A549 (cell line): ENCODE data around the gene CFAP70.
A peak's percentile ranks its signal among the peaks of the same experiment; 100 is the strongest.

Experiments used
- BHLHE40 ChIP-seq: IDR thresholded peaks from 2 replicates; pipeline ENCODE4 v1.6.1; 2012; ENCODE audit warnings: low read depth, low read length, inconsistent platforms
- CBX8 ChIP-seq: fragments of 200-600 bp; sonication (generic); IDR thresholded peaks from 2 replicates; pipeline ENCODE4 v1.6.1; 2016
- EP300 ChIP-seq, 2 experiments: fragments of >200 bp; sonication (Bioruptor Twin); formaldehyde crosslinking; IDR thresholded peaks; 2 replicates in 1 of 2; 3 replicates in 1 of 2; pipeline ENCODE4 v1.6.1; 2016 to 2017
- HDAC2 ChIP-seq: fragments of 200-600 bp; sonication (generic); IDR thresholded peaks from 2 replicates; pipeline ENCODE4 v1.6.1; 2016
- HOXA7 ChIP-seq: fragments of 250-450 bp; sonication (Bioruptor Pico); IDR thresholded peaks from 2 replicates; pipeline ENCODE4 v1.5.0; 2020; ENCODE audit warnings: mild to moderate bottlenecking, moderate library complexity
- POLR2A ChIP-seq: IDR thresholded peaks from 2 replicates; pipeline ENCODE4 v1.6.1; 2012; ENCODE audit warnings: mild to moderate bottlenecking, low read length
- POLR2AphosphoS2 ChIP-seq: conservative IDR thresholded peaks from 2 replicates; pipeline ENCODE4 v1.6.1; 2012; ENCODE audit warnings: low read length, improper control_type of control experiment, inconsistent platforms
- RAD21 ChIP-seq, 2 experiments: fragments of >200 bp in 1 of 2; sonication (Bioruptor Twin) in 1 of 2; formaldehyde crosslinking in 1 of 2; IDR thresholded peaks in 1 of 2; conservative IDR thresholded peaks in 1 of 2; 2 replicates in 1 of 2; 3 replicates in 1 of 2; pipeline ENCODE4 v1.6.1; 2012 to 2018; ENCODE audit warnings: inconsistent platforms in 1 of 2
- RFX5 ChIP-seq: fragments of 450-650 bp; IDR thresholded peaks from 2 replicates; pipeline ENCODE4 v1.7.1; 2014; ENCODE audit warnings: antibody characterized with exemption, mild to moderate bottlenecking, moderate library complexity
- RNF2 ChIP-seq: fragments of 200-600 bp; sonication (generic); IDR thresholded peaks from 2 replicates; pipeline ENCODE4 v1.6.1; 2016; ENCODE audit warnings: low read depth, mild to moderate bottlenecking, antibody characterized with exemption, moderate library complexity, borderline replicate concordance
- ZFP36 ChIP-seq: fragments of 450-650 bp; IDR thresholded peaks from 2 replicates; pipeline ENCODE4 v1.6.1; 2014; ENCODE audit warnings: borderline replicate concordance; ENCODE audit not compliant: partially characterized antibody
- TF ChIP-seq, protein P1 (sequence below): fragments of 200-600 bp; sonication (generic); IDR thresholded peaks from 2 replicates; pipeline ENCODE4 v1.6.1; 2016; ENCODE audit warnings: antibody characterized with exemption, mild to moderate bottlenecking, moderate library complexity
- TF ChIP-seq, protein P2 (sequence below): fragments of 250-450 bp; sonication (Bioruptor Pico); IDR thresholded peaks from 2 replicates; pipeline ENCODE4 v1.5.0; 2021; ENCODE audit warnings: mild to moderate bottlenecking, moderate library complexity, borderline replicate concordance
- TF ChIP-seq, protein P3 (sequence below): fragments of >200 bp; sonication (Bioruptor Twin); formaldehyde crosslinking; IDR thresholded peaks from 3 replicates; pipeline ENCODE4 v1.5.1; 2016

DNA sequence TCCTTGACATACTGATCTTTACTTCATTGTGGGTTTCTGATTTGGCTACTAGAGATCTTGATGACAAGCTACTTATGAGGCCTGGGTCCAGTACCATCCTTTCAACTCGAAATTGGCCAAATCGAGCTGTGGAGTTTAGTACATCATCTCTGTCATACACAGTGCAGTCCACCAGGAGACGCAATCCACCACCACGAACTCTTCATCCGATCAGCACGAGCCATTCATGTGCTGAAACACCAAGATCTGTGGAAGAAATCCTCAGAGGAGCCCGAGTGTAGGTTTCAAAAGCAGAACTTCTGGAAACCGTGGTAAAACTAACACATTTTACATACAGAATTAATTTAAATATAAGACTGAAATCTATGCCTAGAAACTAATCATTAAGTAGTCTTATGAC lies 125.8 kb downstream of the CFAP70 start:
- no peak for TF ChIP-seq HDAC2
- TF ChIP-seq, protein P1, sequence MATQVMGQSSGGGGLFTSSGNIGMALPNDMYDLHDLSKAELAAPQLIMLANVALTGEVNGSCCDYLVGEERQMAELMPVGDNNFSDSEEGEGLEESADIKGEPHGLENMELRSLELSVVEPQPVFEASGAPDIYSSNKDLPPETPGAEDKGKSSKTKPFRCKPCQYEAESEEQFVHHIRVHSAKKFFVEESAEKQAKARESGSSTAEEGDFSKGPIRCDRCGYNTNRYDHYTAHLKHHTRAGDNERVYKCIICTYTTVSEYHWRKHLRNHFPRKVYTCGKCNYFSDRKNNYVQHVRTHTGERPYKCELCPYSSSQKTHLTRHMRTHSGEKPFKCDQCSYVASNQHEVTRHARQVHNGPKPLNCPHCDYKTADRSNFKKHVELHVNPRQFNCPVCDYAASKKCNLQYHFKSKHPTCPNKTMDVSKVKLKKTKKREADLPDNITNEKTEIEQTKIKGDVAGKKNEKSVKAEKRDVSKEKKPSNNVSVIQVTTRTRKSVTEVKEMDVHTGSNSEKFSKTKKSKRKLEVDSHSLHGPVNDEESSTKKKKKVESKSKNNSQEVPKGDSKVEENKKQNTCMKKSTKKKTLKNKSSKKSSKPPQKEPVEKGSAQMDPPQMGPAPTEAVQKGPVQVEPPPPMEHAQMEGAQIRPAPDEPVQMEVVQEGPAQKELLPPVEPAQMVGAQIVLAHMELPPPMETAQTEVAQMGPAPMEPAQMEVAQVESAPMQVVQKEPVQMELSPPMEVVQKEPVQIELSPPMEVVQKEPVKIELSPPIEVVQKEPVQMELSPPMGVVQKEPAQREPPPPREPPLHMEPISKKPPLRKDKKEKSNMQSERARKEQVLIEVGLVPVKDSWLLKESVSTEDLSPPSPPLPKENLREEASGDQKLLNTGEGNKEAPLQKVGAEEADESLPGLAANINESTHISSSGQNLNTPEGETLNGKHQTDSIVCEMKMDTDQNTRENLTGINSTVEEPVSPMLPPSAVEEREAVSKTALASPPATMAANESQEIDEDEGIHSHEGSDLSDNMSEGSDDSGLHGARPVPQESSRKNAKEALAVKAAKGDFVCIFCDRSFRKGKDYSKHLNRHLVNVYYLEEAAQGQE = no peak
- TF ChIP-seq RAD21 (conservative IDR thresholded peaks at IDR 0.05 in 1 of 2, IDR thresholded peaks at IDR 0.05 in 1 of 2) = peak in 1 of 2 experiments; percentile 16; a peak in 1 of 5 replicates
- TF ChIP-seq POLR2A = no peak
- no peak for TF ChIP-seq HOXA7 (CRISPR knock-in tag)
- TF ChIP-seq, protein P2, sequence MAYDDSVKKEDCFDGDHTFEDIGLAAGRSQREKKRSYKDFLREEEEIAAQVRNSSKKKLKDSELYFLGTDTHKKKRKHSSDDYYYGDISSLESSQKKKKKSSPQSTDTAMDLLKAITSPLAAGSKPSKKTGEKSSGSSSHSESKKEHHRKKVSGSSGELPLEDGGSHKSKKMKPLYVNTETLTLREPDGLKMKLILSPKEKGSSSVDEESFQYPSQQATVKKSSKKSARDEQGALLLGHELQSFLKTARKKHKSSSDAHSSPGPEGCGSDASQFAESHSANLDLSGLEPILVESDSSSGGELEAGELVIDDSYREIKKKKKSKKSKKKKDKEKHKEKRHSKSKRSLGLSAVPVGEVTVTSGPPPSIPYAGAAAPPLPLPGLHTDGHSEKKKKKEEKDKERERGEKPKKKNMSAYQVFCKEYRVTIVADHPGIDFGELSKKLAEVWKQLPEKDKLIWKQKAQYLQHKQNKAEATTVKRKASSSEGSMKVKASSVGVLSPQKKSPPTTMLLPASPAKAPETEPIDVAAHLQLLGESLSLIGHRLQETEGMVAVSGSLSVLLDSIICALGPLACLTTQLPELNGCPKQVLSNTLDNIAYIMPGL (CRISPR knock-in tag) = no peak
- TF ChIP-seq CBX8 = no peak
- no peak for TF ChIP-seq EP300 (IDR thresholded peaks at IDR 0.05)
- TF ChIP-seq POLR2AphosphoS2 = no peak
- TF ChIP-seq RNF2 = no peak
- no peak for TF ChIP-seq BHLHE40
- no peak for TF ChIP-seq ZFP36
- no peak for TF ChIP-seq RFX5
- TF ChIP-seq, protein P3, sequence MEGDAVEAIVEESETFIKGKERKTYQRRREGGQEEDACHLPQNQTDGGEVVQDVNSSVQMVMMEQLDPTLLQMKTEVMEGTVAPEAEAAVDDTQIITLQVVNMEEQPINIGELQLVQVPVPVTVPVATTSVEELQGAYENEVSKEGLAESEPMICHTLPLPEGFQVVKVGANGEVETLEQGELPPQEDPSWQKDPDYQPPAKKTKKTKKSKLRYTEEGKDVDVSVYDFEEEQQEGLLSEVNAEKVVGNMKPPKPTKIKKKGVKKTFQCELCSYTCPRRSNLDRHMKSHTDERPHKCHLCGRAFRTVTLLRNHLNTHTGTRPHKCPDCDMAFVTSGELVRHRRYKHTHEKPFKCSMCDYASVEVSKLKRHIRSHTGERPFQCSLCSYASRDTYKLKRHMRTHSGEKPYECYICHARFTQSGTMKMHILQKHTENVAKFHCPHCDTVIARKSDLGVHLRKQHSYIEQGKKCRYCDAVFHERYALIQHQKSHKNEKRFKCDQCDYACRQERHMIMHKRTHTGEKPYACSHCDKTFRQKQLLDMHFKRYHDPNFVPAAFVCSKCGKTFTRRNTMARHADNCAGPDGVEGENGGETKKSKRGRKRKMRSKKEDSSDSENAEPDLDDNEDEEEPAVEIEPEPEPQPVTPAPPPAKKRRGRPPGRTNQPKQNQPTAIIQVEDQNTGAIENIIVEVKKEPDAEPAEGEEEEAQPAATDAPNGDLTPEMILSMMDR = no peak
